ENCODE results near the gene PDZD7.

PDZD7 gene

GRCh38 chr10:101055411-101055810, 24.5 kb upstream of the PDZD7 start:
- H2AFZ ChIP-seq (ENCODE audit: low read length) = no peak overlapping the region
- TF ChIP-seq EZH2phosphoT487 (IDR thresholded peaks at IDR 0.05; ENCODE audit: low read length) = no peak
- TF ChIP-seq CTCF (IDR thresholded peaks at IDR 0.05; ENCODE audit: low read length) = peak; percentile 17; the same call in 1 of the 2 replicates
- H3K4me3 ChIP-seq (ENCODE audit: low read length) = no peak overlapping the region
- H3K79me2 ChIP-seq (ENCODE audit: low read length) = peaks cover 45% of the 10 kb centered on the region
- no peaks in the 10 kb centered on the region for H3K27me3 ChIP-seq (replicated peaks; ENCODE audit: insufficient read depth, low read length)
- H3F3A ChIP-seq (ENCODE audit: insufficient read depth, low read length) = peaks cover 14% of the 10 kb centered on the region
- H3K9ac ChIP-seq (ENCODE audit: low read length) = no peak overlapping the region
- no peaks in the 10 kb centered on the region for H3K9me3 ChIP-seq (replicated peaks; ENCODE audit: insufficient read depth, low read length)
- no peaks in the 10 kb centered on the region for H3K9me2 ChIP-seq (replicated peaks; ENCODE audit: insufficient read depth, low read length)
- no peak for DNase-seq
- no peaks in the 10 kb centered on the region for H3K36me3 ChIP-seq (replicated peaks; ENCODE audit: insufficient read depth, low read length)
- H3K4me2 ChIP-seq (ENCODE audit: low read depth, low read length) = no peak overlapping the region
- peaks cover 21% of the 10 kb centered on the region for H3K4me1 ChIP-seq (ENCODE audit: low read length)
- no peaks in the 10 kb centered on the region for H4K20me1 ChIP-seq (ENCODE audit: insufficient read depth, low read length)
- H3K27ac ChIP-seq (ENCODE audit: low read length) = no peak overlapping the region

DNA sequence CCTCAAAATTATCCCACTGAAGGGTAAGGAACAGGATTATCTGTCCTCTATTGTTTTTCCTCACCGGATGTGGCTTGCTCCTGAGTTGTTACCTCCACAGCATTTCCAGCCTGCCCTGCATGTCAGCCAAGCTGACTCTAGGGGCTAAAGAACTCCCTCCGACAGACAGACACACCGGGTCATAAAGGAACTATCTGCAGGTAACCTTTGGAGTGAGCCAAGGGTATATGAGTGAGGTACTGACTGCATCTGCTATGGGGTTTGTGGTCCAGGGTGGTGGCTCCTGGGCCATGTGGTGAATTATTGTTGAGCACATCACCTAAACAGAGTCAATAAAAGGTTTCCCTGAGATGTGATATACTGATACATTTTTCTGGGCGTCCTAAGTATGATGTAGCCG, 23.9 kb upstream of the PDZD7 start:
- TF ChIP-seq CTCF (IDR thresholded peaks at IDR 0.05; ENCODE audit: low read length) = no peak
- TF ChIP-seq EZH2 (optimal IDR thresholded peaks at IDR 0.05; ENCODE audit: low read depth, low read length) = no peak
- Histone ChIP-seq H4K20me1 (ENCODE audit: insufficient read depth, low read length) (no peaks in the 10 kb centered on the region), H3K9me3 (replicated peaks; ENCODE audit: insufficient read depth, low read length) (no peaks in the 10 kb centered on the region)

GRCh38 chr10:101054351-101054750, 23.4 kb upstream of the PDZD7 start:
- Histone ChIP-seq H3K27ac (ENCODE audit: low read length) (no peak overlapping the region), H3K9me2 (replicated peaks; ENCODE audit: insufficient read depth, low read length) (no peaks in the 10 kb centered on the region), H3K79me2 (ENCODE audit: low read length) (peaks cover 34% of the 10 kb centered on the region), H3F3A (ENCODE audit: insufficient read depth, low read length) (peaks cover 11% of the 10 kb centered on the region), H3K4me1 (ENCODE audit: low read length) (peaks cover 15% of the 10 kb centered on the region), H3K9ac (ENCODE audit: low read length) (no peak overlapping the region), H3K9me3 (replicated peaks; ENCODE audit: insufficient read depth, low read length) (no peaks in the 10 kb centered on the region), H3K27me3 (replicated peaks; ENCODE audit: insufficient read depth, low read length) (peaks cover 6% of the 10 kb centered on the region), H3K4me2 (ENCODE audit: low read depth, low read length) (no peak overlapping the region), H4K20me1 (ENCODE audit: insufficient read depth, low read length) (no peaks in the 10 kb centered on the region), H3K36me3 (replicated peaks; ENCODE audit: insufficient read depth, low read length) (no peaks in the 10 kb centered on the region), H3K4me3 (ENCODE audit: low read length) (no peak overlapping the region), H2AFZ (ENCODE audit: low read length) (no peak overlapping the region)
- no peak for DNase-seq
- TF ChIP-seq CTCF (IDR thresholded peaks at IDR 0.05; ENCODE audit: low read length) = no peak
- no peak for TF ChIP-seq EZH2phosphoT487 (IDR thresholded peaks at IDR 0.05; ENCODE audit: low read length)
- TF ChIP-seq EZH2 (optimal IDR thresholded peaks at IDR 0.05; ENCODE audit: low read depth, low read length) = no peak

More for the DNA sequence above, 23.9 kb upstream of the PDZD7 start:
- Histone ChIP-seq H3K36me3 (replicated peaks; ENCODE audit: insufficient read depth, low read length) (no peaks in the 10 kb centered on the region), H2AFZ (ENCODE audit: low read length) (no peak overlapping the region), H3K4me3 (ENCODE audit: low read length) (no peak overlapping the region), H3K9ac (ENCODE audit: low read length) (no peak overlapping the region), H3K27ac (ENCODE audit: low read length) (no peak overlapping the region), H3K27me3 (replicated peaks; ENCODE audit: insufficient read depth, low read length) (peaks cover 1% of the 10 kb centered on the region; the same call in 1 of the 2 replicates), H3K4me2 (ENCODE audit: low read depth, low read length) (no peak overlapping the region), H3F3A (ENCODE audit: insufficient read depth, low read length) (peaks cover 11% of the 10 kb centered on the region), H3K9me2 (replicated peaks; ENCODE audit: insufficient read depth, low read length) (no peaks in the 10 kb centered on the region), H3K4me1 (ENCODE audit: low read length) (peaks cover 21% of the 10 kb centered on the region), H3K79me2 (ENCODE audit: low read length) (peaks cover 39% of the 10 kb centered on the region)
- DNase-seq = no peak
